ENCODE measurements around the gene C14orf180. TPM values are rescaled to one million over a fixed set of nuclear protein-coding genes. Genes with fewer than 3 reads are reported as not detected.

Gene C14orf180
- total RNA-seq, 1 experiment from 2014 or later: not detected

GRCh38 chr14:104604458-104605449 lies 25.2 kb downstream of the C14orf180 start, which contains the start of gene TMEM179:
TMEM179 (minus strand) TSS chr14:104604772; CDS start chr14:104604741, 31 bp downstream.
- Histone ChIP-seq H3K79me2 (ENCODE audit: insufficient read depth, low read length) (no peaks in the 10 kb centered on the region), H3K14ac (ENCODE audit: insufficient read depth, low read length) (peak within 1 kb of the TSS; percentile 58; the same call in 1 of the 2 replicates), H2BK20ac (ENCODE audit: low read depth, low read length, poor library complexity, severe bottlenecking) (no peak within 1 kb of the TSS), H3K9ac (ENCODE audit: extremely low read depth, insufficient read length, low read length) (peak within 1 kb of the TSS; percentile 25), H3K18ac (ENCODE audit: insufficient read length, low read depth, low read length) (no peak within 1 kb of the TSS), H3K4me1 (ENCODE audit: insufficient read depth, low read length) (no peaks in the 10 kb centered on the region), H3K27me3 (ENCODE audit: insufficient read depth, low read length) (peaks cover 2% of the 10 kb centered on the region; the same call in 1 of the 2 replicates), H2AK5ac (ENCODE audit: insufficient read length, low read length) (no peak within 1 kb of the TSS), H4K20me1 (ENCODE audit: control insufficient read depth, insufficient read depth, insufficient read length) (no peaks in the 10 kb centered on the region), H4K8ac (replicated peaks; ENCODE audit: insufficient read length, low read depth, low read length) (no peak within 1 kb of the TSS), H3K9me3 (ENCODE audit: control insufficient read depth, low read depth, low read length) (no peaks in the 10 kb centered on the region), H3K56ac (ENCODE audit: insufficient read length, low read depth, low read length) (no peak within 1 kb of the TSS), H2BK12ac (ENCODE audit: insufficient read length, low read depth, low read length) (no peak within 1 kb of the TSS), H2AFZ (ENCODE audit: low read length) (no peak within 1 kb of the TSS), H4K5ac (ENCODE audit: insufficient read length, low read depth, low read length) (no peak within 1 kb of the TSS), H3K27ac (ENCODE audit: insufficient read length, low read depth, low read length) (no peak within 1 kb of the TSS), H2BK120ac (ENCODE audit: low read depth, low read length, poor library complexity, severe bottlenecking) (no peak within 1 kb of the TSS), H3K79me1 (ENCODE audit: insufficient read depth, low read depth, low read length, poor library complexity, severe bottlenecking) (no peaks in the 10 kb centered on the region), H3K4me2 (ENCODE audit: insufficient read depth, insufficient read length, low read length) (peak within 1 kb of the TSS; percentile 56), H2BK5ac (ENCODE audit: insufficient read length, low read length) (no peak within 1 kb of the TSS), H3T11ph (ENCODE audit: low read length) (no peak within 1 kb of the TSS), H4K91ac (ENCODE audit: insufficient read length, low read depth, low read length) (no peak within 1 kb of the TSS), H3K23ac (ENCODE audit: insufficient read length, low read depth, low read length) (no peak within 1 kb of the TSS), H2BK15ac (ENCODE audit: low read depth, low read length) (no peak within 1 kb of the TSS), H3K4ac (ENCODE audit: low read depth, low read length) (no peak within 1 kb of the TSS), H3K23me2 (ENCODE audit: insufficient read length, low read depth, low read length, poor library complexity, severe bottlenecking) (peaks cover 7% of the 10 kb centered on the region)
- Mint-ChIP-seq H3K4me1 (peaks cover 7 to 17% of the 10 kb centered on the region in 2 experiments), H3K27ac (no peak within 1 kb of the TSS; a peak in 1 of 7 replicates), H3K36me3 (ENCODE audit: insufficient read depth in 1 of 3, low read depth in 3 of 3) (no peaks in the 10 kb centered on the region; a peak in 1 of 7 replicates), H3K9me3 (peaks cover 0 to 6% of the 10 kb centered on the region in 2 experiments; a peak in 2 of 5 replicates), H3K27me3 (ENCODE audit: low read depth) (peaks cover 75% of the 10 kb centered on the region), H3K4me3 (peak within 1 kb of the TSS; percentile 67 to 81)
- WGBS (ENCODE audit: extremely low coverage, insufficient read length, low lambda C conversion rate): no CpG with 5 or more reads among the region's 91 CpGs
- DNase-seq: peak; percentile 76
- TF ChIP-seq CTCF (conservative IDR thresholded peaks at IDR 0.05): no peak

All from H9 (cell line).